Muscle layer of colon (tissue), 2 donors: ENCODE results near the gene TMX3.

Experiments used
- H3K27ac ChIP-seq: one replicate; pipeline ENCODE4 v1.7.0; 2013; ENCODE audit warnings: low read depth, mild to moderate bottlenecking, low read length, moderate library complexity
- H3K27me3 ChIP-seq, 2 donors: one replicate each; pipeline ENCODE4 v1.7.0; 2013; ENCODE audit warnings: low read length in 2 of 2, mild to moderate bottlenecking in 2 of 2; ENCODE audit not compliant: insufficient read depth in 2 of 2, control insufficient read depth in 1 of 2
- H3K36me3 ChIP-seq: one replicate; pipeline ENCODE4 v1.7.0; 2013; ENCODE audit warnings: mild to moderate bottlenecking, low read length; ENCODE audit not compliant: insufficient read depth
- H3K4me1 ChIP-seq: one replicate; pipeline ENCODE4 v1.7.0; 2013; ENCODE audit warnings: mild to moderate bottlenecking, low read length; ENCODE audit not compliant: insufficient read depth
- H3K4me3 ChIP-seq, 2 donors: one replicate each; pipeline ENCODE4 v1.7.0; 2013; ENCODE audit warnings: low read length in 2 of 2, low read depth in 1 of 2, mild to moderate bottlenecking in 1 of 2, moderate library complexity in 1 of 2
- H3K9ac ChIP-seq: one replicate; pipeline ENCODE4 v1.7.0; 2013; ENCODE audit warnings: low read length
- H3K9me3 ChIP-seq: one replicate; pipeline ENCODE4 v1.7.0; 2013; ENCODE audit warnings: mild to moderate bottlenecking, low read length
- donor health status: abdominal sarcoma.
- donor health status: Adenocarcinoma of cecum.

Gene TMX3

GRCh38 chr18:68714712-68715496 lies at the start of gene TMX3:
TSS of gene TMX3 (minus strand) at chr18:68715108. CDS start at chr18:68714981, 127 bp downstream.
- no peaks in the 10 kb centered on the region for H3K27me3 ChIP-seq
- H3K9me3 ChIP-seq = no peaks in the 10 kb centered on the region
- peak within 1 kb of the TSS; percentile 70 for H3K9ac ChIP-seq
- H3K27ac ChIP-seq = peak within 1 kb of the TSS; percentile 70
- peaks cover 13% of the 10 kb centered on the region for H3K36me3 ChIP-seq
- peaks cover 14% of the 10 kb centered on the region for H3K4me1 ChIP-seq
- peak within 1 kb of the TSS; percentile 81 to 94 for H3K4me3 ChIP-seq

- no peaks in the 10 kb centered on the region for H3K27me3 ChIP-seq
These were observed 49.1 kb upstream of the TMX3 start for GRCh38 chr18:68764016-68764415.

GRCh38 chr18:68763083-68763482 lies 48.2 kb upstream of the TMX3 start:
- Histone ChIP-seq H3K36me3 (no peaks in the 10 kb centered on the region), H3K4me3 (no peak overlapping the region), H3K9ac (no peak overlapping the region), H3K27me3 (no peaks in the 10 kb centered on the region), H3K4me1 (no peaks in the 10 kb centered on the region), H3K9me3 (no peaks in the 10 kb centered on the region), H3K27ac (no peak overlapping the region)

More at GRCh38 chr18:68764016-68764415, 49.1 kb upstream of the TMX3 start:
- H3K27ac ChIP-seq = no peak overlapping the region
- H3K9ac ChIP-seq = no peak overlapping the region
- H3K4me1 ChIP-seq = no peaks in the 10 kb centered on the region
- no peaks in the 10 kb centered on the region for H3K9me3 ChIP-seq
- no peak overlapping the region for H3K4me3 ChIP-seq
- no peaks in the 10 kb centered on the region for H3K36me3 ChIP-seq

GRCh38 chr18:68759308-68759707 lies 44.4 kb upstream of the TMX3 start:
- no peak overlapping the region for H3K9ac ChIP-seq
- H3K27me3 ChIP-seq = no peaks in the 10 kb centered on the region
- H3K27ac ChIP-seq = no peak overlapping the region
- no peaks in the 10 kb centered on the region for H3K36me3 ChIP-seq
- H3K9me3 ChIP-seq = no peaks in the 10 kb centered on the region
- H3K4me3 ChIP-seq = no peak overlapping the region
- H3K4me1 ChIP-seq = no peaks in the 10 kb centered on the region

- no peaks in the 10 kb centered on the region for H3K9me3 ChIP-seq
- H3K27ac ChIP-seq = no peak overlapping the region
- H3K4me1 ChIP-seq = no peaks in the 10 kb centered on the region
- no peak overlapping the region for H3K9ac ChIP-seq
- no peak overlapping the region for H3K4me3 ChIP-seq
- H3K27me3 ChIP-seq = no peaks in the 10 kb centered on the region
- H3K36me3 ChIP-seq = no peaks in the 10 kb centered on the region
These were observed 42.2 kb upstream of the TMX3 start for GRCh38 chr18:68757126-68757525.

- no peaks in the 10 kb centered on the region for H3K27me3 ChIP-seq
- H3K4me1 ChIP-seq = no peaks in the 10 kb centered on the region
- no peaks in the 10 kb centered on the region for H3K9me3 ChIP-seq
- H3K4me3 ChIP-seq = no peak overlapping the region
- no peak overlapping the region for H3K9ac ChIP-seq
- H3K27ac ChIP-seq = no peak overlapping the region
- H3K36me3 ChIP-seq = no peaks in the 10 kb centered on the region
These were observed 27.3 kb upstream of the TMX3 start for GRCh38 chr18:68742206-68742605.

GRCh38 chr18:68740966-68741365 lies 26.1 kb upstream of the TMX3 start:
- no peaks in the 10 kb centered on the region for H3K4me1 ChIP-seq
- no peaks in the 10 kb centered on the region for H3K9me3 ChIP-seq
- no peak overlapping the region for H3K9ac ChIP-seq
- no peak overlapping the region for H3K27ac ChIP-seq
- no peaks in the 10 kb centered on the region for H3K27me3 ChIP-seq
- no peak overlapping the region for H3K4me3 ChIP-seq
- H3K36me3 ChIP-seq = no peaks in the 10 kb centered on the region

- Histone ChIP-seq H3K4me1 (no peaks in the 10 kb centered on the region), H3K27ac (no peak overlapping the region), H3K9me3 (no peaks in the 10 kb centered on the region), H3K9ac (no peak overlapping the region), H3K27me3 (no peaks in the 10 kb centered on the region), H3K36me3 (no peaks in the 10 kb centered on the region), H3K4me3 (no peak overlapping the region)
These were observed 24.6 kb upstream of the TMX3 start for GRCh38 chr18:68739462-68739861.

- Histone ChIP-seq H3K27me3 (no peaks in the 10 kb centered on the region), H3K9ac (no peak overlapping the region), H3K36me3 (no peaks in the 10 kb centered on the region), H3K27ac (no peak overlapping the region), H3K4me3 (no peak overlapping the region), H3K9me3 (no peaks in the 10 kb centered on the region), H3K4me1 (peaks cover 4% of the 10 kb centered on the region)
These were observed 23.7 kb upstream of the TMX3 start for GRCh38 chr18:68738564-68738963.

- Histone ChIP-seq H3K9me3 (no peaks in the 10 kb centered on the region), H3K36me3 (no peaks in the 10 kb centered on the region), H3K9ac (no peak overlapping the region), H3K4me3 (no peak overlapping the region), H3K27me3 (no peaks in the 10 kb centered on the region), H3K27ac (no peak overlapping the region), H3K4me1 (peaks cover 4% of the 10 kb centered on the region)
These were observed 20.8 kb upstream of the TMX3 start for GRCh38 chr18:68735483-68736343.

GRCh38 chr18:68734308-68734707 lies 19.4 kb upstream of the TMX3 start:
- Histone ChIP-seq H3K4me3 (no peak overlapping the region), H3K27ac (no peak overlapping the region), H3K9me3 (no peaks in the 10 kb centered on the region), H3K9ac (no peak overlapping the region), H3K36me3 (no peaks in the 10 kb centered on the region), H3K27me3 (no peaks in the 10 kb centered on the region), H3K4me1 (peaks cover 4% of the 10 kb centered on the region)
